SK-N-SH (cell line): ENCODE data around the gene RFK. TPM values are rescaled to one million over a fixed set of nuclear protein-coding genes. Genes with fewer than 3 reads are reported as not detected.

Experiments used
- CTCF ChIA-PET: fragments of 300-600, 350-600 bp; formaldehyde crosslinking; extraction: SDS; loops from one replicate; lab custom pipeline; 2021; lab: Yijun Ruan, JAX
- POLR2A ChIA-PET: fragments of 350-600 bp; sonication (Branson Sonifier 250); formaldehyde crosslinking; extraction: SDS; loops from one replicate; lab custom pipeline; 2020; ENCODE audit warnings: antibody characterized with exemption, inconsistent platforms; lab: Yijun Ruan, JAX
- DNase-seq: peaks from one replicate; pipeline ENCODE4 v3.0.0; 2012
- H2AFZ ChIP-seq: fragments of 200-600 bp; sonication (generic); 2 replicates; pipeline ENCODE4 v1.8.1; 2016; ENCODE audit warnings: antibody characterized with exemption, mild to moderate bottlenecking, low read depth
- H3F3A ChIP-seq: fragments of 200-600 bp; sonication (generic); replicated peaks from 2 replicates; pipeline ENCODE3; 2016; ENCODE audit warnings: antibody characterized with exemption, mild to moderate bottlenecking; ENCODE audit not compliant: insufficient read depth
- H3K27ac ChIP-seq, 2 experiments: fragments of 200-500 bp in 1 of 2; fragments of 200-600 bp in 1 of 2; sonication (Bioruptor generic) in 1 of 2; sonication (generic), shearing (Covaris generic) in 1 of 2; 2 replicates each; pipeline versions ENCODE4 v1.5.1 to v1.6.1; 2014 to 2016; ENCODE audit warnings: low read depth in 2 of 2, inconsistent platforms in 1 of 2, low read length in 1 of 2, mild to moderate bottlenecking in 1 of 2, mixed read lengths in 1 of 2
- H3K27me3 ChIP-seq: fragments of 200-600 bp; sonication (generic), shearing (Covaris generic); 2 replicates; pipeline ENCODE4 v1.6.1; 2016; ENCODE audit warnings: mixed run types; ENCODE audit not compliant: insufficient read depth
- H3K36me3 ChIP-seq, 2 experiments: fragments of 200-500 bp in 1 of 2; fragments of 200-600 bp in 1 of 2; sonication (Bioruptor generic) in 1 of 2; sonication (generic) in 1 of 2; replicated peaks in 1 of 2; 2 replicates each; pipeline versions ENCODE3 to v1.5.1; 2014 to 2016; ENCODE audit warnings: low read length in 1 of 2, mild to moderate bottlenecking in 1 of 2; ENCODE audit not compliant: insufficient read depth in 2 of 2, control insufficient read depth in 1 of 2
- H3K4me1 ChIP-seq, 2 experiments: fragments of 200-500 bp in 1 of 2; fragments of 200-600 bp in 1 of 2; sonication (Bioruptor generic) in 1 of 2; sonication (generic), shearing (Covaris generic) in 1 of 2; 2 replicates each; pipeline versions ENCODE4 v1.5.1 to v1.6.1; 2014 to 2016; ENCODE audit warnings: low read depth in 1 of 2, low read length in 1 of 2, mixed run types in 1 of 2; ENCODE audit not compliant: insufficient read depth in 2 of 2, control insufficient read depth in 1 of 2
- H3K4me2 ChIP-seq: fragments of 200-600 bp; sonication (generic), shearing (Covaris generic); 2 replicates; pipeline ENCODE4 v1.6.1; 2017; ENCODE audit warnings: mixed run types
- H3K4me3 ChIP-seq, 2 experiments: fragments of 200-500 bp in 1 of 2; fragments of 200-600 bp in 1 of 2; sonication (Bioruptor generic) in 1 of 2; sonication (generic), shearing (Covaris generic) in 1 of 2; 2 replicates each; pipeline versions ENCODE4 v1.5.1 to v1.8.1; 2014 to 2016; ENCODE audit warnings: low read depth in 2 of 2, inconsistent platforms in 1 of 2, low read length in 1 of 2, mild to moderate bottlenecking in 1 of 2, mixed read lengths in 1 of 2, moderate library complexity in 1 of 2
- H3K79me2 ChIP-seq: fragments of 200-600 bp; sonication (generic); 2 replicates; pipeline ENCODE4 v1.8.1; 2017; ENCODE audit warnings: mild to moderate bottlenecking; ENCODE audit not compliant: insufficient read depth
- H3K9ac ChIP-seq: fragments of 200-600 bp; sonication (generic); 2 replicates; pipeline ENCODE4 v1.6.1; 2017; ENCODE audit warnings: mixed run types
- H3K9me2 ChIP-seq: fragments of 200-600 bp; sonication (generic); 2 replicates; pipeline ENCODE4 v1.6.1; 2017; ENCODE audit warnings: mixed run types
- H3K9me3 ChIP-seq: fragments of 200-600 bp; sonication (generic); 2 replicates; pipeline ENCODE4 v1.6.1; 2017; ENCODE audit warnings: mixed run types, mild to moderate bottlenecking, moderate library complexity
- H4K20me1 ChIP-seq: fragments of 200-600 bp; sonication (generic); 2 replicates; pipeline ENCODE4 v1.6.1; 2017; ENCODE audit warnings: mild to moderate bottlenecking, mixed run types; ENCODE audit not compliant: insufficient read depth
- EP300 ChIP-seq, 2 experiments: IDR thresholded peaks; 2 replicates each; pipeline versions ENCODE4 v1.4.0 to v1.6.1; 2012; ENCODE audit warnings: borderline replicate concordance in 1 of 2, low read depth in 1 of 2, low read length in 1 of 2
- EZH2phosphoT487 ChIP-seq: fragments of 200-600 bp; sonication (generic); IDR thresholded peaks from 2 replicates; pipeline ENCODE4 v1.6.1; 2017; ENCODE audit warnings: low read depth, mixed run types, mild to moderate bottlenecking, antibody characterized with exemption, moderate library complexity, borderline replicate concordance
- FOSL2 ChIP-seq: IDR thresholded peaks from 2 replicates; pipeline ENCODE4 v1.4.0; 2012; ENCODE audit warnings: low read depth, mild to moderate bottlenecking, moderate library complexity, borderline replicate concordance
- FOXJ3 ChIP-seq: sonication (generic); formaldehyde crosslinking; IDR thresholded peaks from 2 replicates; pipeline ENCODE4 v1.5.1; 2020; ENCODE audit warnings: mild to moderate bottlenecking, missing genetic modification reagents
- FOXM1 ChIP-seq: IDR thresholded peaks from 2 replicates; pipeline ENCODE4 v1.4.0; 2012; ENCODE audit warnings: low read depth, mild to moderate bottlenecking
- GABPA ChIP-seq: IDR thresholded peaks from 2 replicates; pipeline ENCODE4 v1.4.0; 2012; ENCODE audit warnings: low read depth, mild to moderate bottlenecking
- GATA2 ChIP-seq: sonication (generic); formaldehyde crosslinking; IDR thresholded peaks from 2 replicates; pipeline ENCODE4 v1.5.0; 2020; ENCODE audit warnings: mild to moderate bottlenecking, missing genetic modification reagents
- IRF3 ChIP-seq: fragments of 150-350 bp; IDR thresholded peaks from 2 replicates; pipeline ENCODE4 v1.6.1; 2016; ENCODE audit warnings: mild to moderate bottlenecking, low read depth, low read length
- NFIC ChIP-seq: IDR thresholded peaks from 2 replicates; pipeline ENCODE4 v1.4.0; 2012; ENCODE audit warnings: borderline replicate concordance
- REST ChIP-seq: IDR thresholded peaks from 2 replicates; pipeline ENCODE4 v1.6.1; 2012; ENCODE audit warnings: mild to moderate bottlenecking, low read depth, low read length, moderate library complexity
- RFX5 ChIP-seq: IDR thresholded peaks from 2 replicates; pipeline ENCODE4 v1.6.1; 2012; ENCODE audit warnings: mild to moderate bottlenecking, improper control_type of control experiment, low read length
- SMC3 ChIP-seq: IDR thresholded peaks from 2 replicates; pipeline ENCODE4 v1.6.1; 2012; ENCODE audit warnings: low read depth, low read length, improper control_type of control experiment
- TAF1 ChIP-seq: IDR thresholded peaks from 2 replicates; pipeline ENCODE4 v1.6.1; 2012; ENCODE audit warnings: low read depth, mild to moderate bottlenecking, low read length, moderate library complexity, borderline replicate concordance
- USF1 ChIP-seq: IDR thresholded peaks from 2 replicates; pipeline ENCODE4 v1.4.0; 2012; ENCODE audit warnings: low read depth, borderline replicate concordance
- ZBTB33 ChIP-seq: IDR thresholded peaks from 2 replicates; pipeline ENCODE4 v1.4.0; 2012; ENCODE audit warnings: low read depth, borderline replicate concordance
- WGBS: methylation state at CpG from one replicate; pipeline ENCODE4 v1.1.6; 2017; ENCODE audit warnings: low lambda C conversion rate; 5-methylcytosine and 5-hydroxymethylcytosine counted together
- polyA plus RNA-seq, 3 experiments: library from polyadenylated mRNA; depleted of rRNA; stranded (reverse); fragments of >200 nt; gene quantifications; 2 replicates each; pipeline ENCODE4 v1.2.3, GENCODE V29; 2012
- TF ChIP-seq, protein P1 (sequence below): fragments of 150-350 bp; IDR thresholded peaks from 2 replicates; pipeline ENCODE4 v1.6.1; 2017; ENCODE audit warnings: antibody characterized with exemption, low read length, low read depth, borderline replicate concordance

The RFK gene
- polyA plus RNA-seq, 1 of the 3 experiments (the other 2 are of a cell fraction), result 7.2 TPM

- Histone ChIP-seq H3K9me3 (no peaks in the 10 kb centered on the region), H3K79me2 (no peaks in the 10 kb centered on the region), H3K9ac (no peak overlapping the region), H2AFZ (no peak overlapping the region), H3K27ac (no peak overlapping the region), H4K20me1 (no peaks in the 10 kb centered on the region), H3K4me2 (no peak overlapping the region), H3K4me1 (no peaks in the 10 kb centered on the region), H3K4me3 (no peak overlapping the region), H3K27me3 (no peaks in the 10 kb centered on the region), H3K9me2 (no peaks in the 10 kb centered on the region), H3F3A (peaks cover 4% of the 10 kb centered on the region)
- 42% methylated on average over 8 of the region's 8 CpGs for WGBS
- CTCF ChIA-PET, result no interaction called here
- DNase-seq, result no peak
- TF ChIP-seq, protein P1, sequence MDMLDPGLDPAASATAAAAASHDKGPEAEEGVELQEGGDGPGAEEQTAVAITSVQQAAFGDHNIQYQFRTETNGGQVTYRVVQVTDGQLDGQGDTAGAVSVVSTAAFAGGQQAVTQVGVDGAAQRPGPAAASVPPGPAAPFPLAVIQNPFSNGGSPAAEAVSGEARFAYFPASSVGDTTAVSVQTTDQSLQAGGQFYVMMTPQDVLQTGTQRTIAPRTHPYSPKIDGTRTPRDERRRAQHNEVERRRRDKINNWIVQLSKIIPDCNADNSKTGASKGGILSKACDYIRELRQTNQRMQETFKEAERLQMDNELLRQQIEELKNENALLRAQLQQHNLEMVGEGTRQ, result no peak
- TF ChIP-seq EP300 (IDR thresholded peaks at IDR 0.05; ENCODE audit: borderline replicate concordance in 1 of 2, low read depth in 1 of 2, low read length in 1 of 2) (no peak), NFIC (no peak), ZBTB33 (no peak), SMC3 (no peak)
- TF ChIP-seq, all 33 proteins: peak for 0
- no peaks in the 10 kb centered on the region for H3K36me3 ChIP-seq
- POLR2A ChIA-PET, result no interaction called here
Observed at GRCh38 chr9:76431601-76432000, 37.4 kb upstream of the RFK start.

DNA sequence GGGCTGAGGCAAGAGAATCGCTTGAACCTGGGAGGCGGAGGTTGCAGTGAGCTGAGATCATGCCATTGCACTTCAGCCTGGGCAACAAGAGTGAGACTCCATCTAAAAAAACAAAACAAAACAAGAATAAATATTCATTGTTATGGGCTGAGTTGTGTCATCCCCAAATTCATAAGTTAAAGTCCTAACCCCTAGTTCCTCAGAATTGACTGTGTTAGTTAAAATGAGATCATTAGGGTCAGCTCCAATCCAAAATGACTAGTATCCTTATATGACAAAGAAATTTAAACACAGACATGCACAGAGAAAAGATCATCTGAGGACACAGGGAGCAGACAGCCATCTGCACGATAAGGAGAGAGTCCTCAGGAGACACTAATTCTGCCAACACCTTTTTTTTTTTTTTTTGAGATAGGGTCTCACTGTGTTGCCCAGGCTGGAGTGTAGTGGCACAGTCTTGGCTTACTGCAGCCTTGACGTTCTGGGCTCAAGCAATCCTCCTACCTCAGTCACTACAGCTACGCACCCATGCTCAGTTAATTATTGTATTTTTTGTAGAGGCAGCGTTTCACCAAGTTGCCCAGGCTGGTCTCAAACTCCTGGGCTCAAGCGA is 32.7 kb upstream of the RFK start:
- H3K4me2 ChIP-seq, result no peak overlapping the region
- POLR2A ChIA-PET, result no interaction called here

More for the DNA sequence above, 32.7 kb upstream of the RFK start:
- CTCF ChIA-PET, result no interaction called here
- H3K9me3 ChIP-seq, result no peaks in the 10 kb centered on the region
- H3K4me1 ChIP-seq, result no peaks in the 10 kb centered on the region
- H3K36me3 ChIP-seq, result no peaks in the 10 kb centered on the region
- no peaks in the 10 kb centered on the region for H3K27me3 ChIP-seq
- no peaks in the 10 kb centered on the region for H3K79me2 ChIP-seq
- DNase-seq, result no peak
- no peak overlapping the region for H2AFZ ChIP-seq
- H4K20me1 ChIP-seq, result no peaks in the 10 kb centered on the region
- WGBS, result 57% methylated on average over 7 of the region's 7 CpGs
- TF ChIP-seq RFX5, result no peak
- no peak for TF ChIP-seq TAF1
- no peak for TF ChIP-seq GATA2 (CRISPR knock-in tag)
- TF ChIP-seq GABPA, result no peak
- no peak for TF ChIP-seq NFIC
- no peak for TF ChIP-seq FOXM1
- TF ChIP-seq FOSL2, result no peak
- no peak for TF ChIP-seq IRF3
- no peak for TF ChIP-seq REST
- no peak for TF ChIP-seq USF1
- TF ChIP-seq EZH2phosphoT487, result no peak
- TF ChIP-seq FOXJ3, result no peak
- H3K9me2 ChIP-seq, result no peaks in the 10 kb centered on the region
- H3K27ac ChIP-seq, result no peak overlapping the region
- H3F3A ChIP-seq, result no peaks in the 10 kb centered on the region
- no peak overlapping the region for H3K9ac ChIP-seq
- no peak overlapping the region for H3K4me3 ChIP-seq
